Adrenal gland (tissue), 12 donors: Measurements from ENCODE around the gene MS4A13. TPM values are rescaled to one million over a fixed set of nuclear protein-coding genes. Genes with fewer than 3 reads are reported as not detected.

Experiments
- DNase-seq, 7 donors: peaks; one replicate each; pipeline ENCODE4 v3.0.0-alpha.2; 2019 to 2020
- H3K27ac ChIP-seq, 5 donors: fragments of 200-600 bp; sonication (generic) in 4 of 5; 1 replicate in 3 of 5; 2 replicates in 2 of 5; pipeline versions ENCODE4 v1.5.1 to v1.8.0; 2016 to 2020; ENCODE audit warnings: mild to moderate bottlenecking in 1 of 5
- H3K27me3 ChIP-seq: fragments of 200-600 bp; 2 replicates; pipeline ENCODE4 v1.8.0; 2021
- H3K36me3 ChIP-seq, 2 donors: fragments of 200-600 bp; replicated peaks in 1 of 2; 1 replicate in 1 of 2; 2 replicates in 1 of 2; pipeline versions ENCODE4 v1.5.1 to v1.8.0; 2018 to 2022
- H3K4me1 ChIP-seq, 2 donors: fragments of 200-600 bp; replicated peaks in 1 of 2; 1 replicate in 1 of 2; 2 replicates in 1 of 2; pipeline versions ENCODE4 v1.5.1 to v1.8.0; 2018 to 2021
- H3K4me3 ChIP-seq, 4 donors: fragments of 200-600 bp; sonication (generic) in 3 of 4; one replicate each; pipeline ENCODE4 v1.5.1; 2016 to 2018
- H3K9me3 ChIP-seq, 3 donors: fragments of 200-600 bp; sonication (generic) in 1 of 3; replicated peaks in 1 of 3; 1 replicate in 2 of 3; 2 replicates in 1 of 3; pipeline versions ENCODE4 v1.5.1 to v1.8.0; 2016 to 2021
- CTCF ChIP-seq, 6 experiments: fragments of 450-650 bp in 4 of 6; fragments of 200-600 bp in 2 of 6; sonication (generic) in 1 of 6; IDR thresholded peaks; 1 replicate in 5 of 6; 2 replicates in 1 of 6; pipeline versions ENCODE4 v1.5.1 to v1.8.0; 2016 to 2021; ENCODE audit warnings: antibody characterized with exemption in 6 of 6, mild to moderate bottlenecking in 2 of 6, moderate library complexity in 1 of 6
- POLR2A ChIP-seq, 2 donors: fragments of 450-650 bp; IDR thresholded peaks; one replicate each; pipeline ENCODE4 v1.6.1; 2017; ENCODE audit warnings: antibody characterized with exemption in 2 of 2, mild to moderate bottlenecking in 2 of 2, moderate library complexity in 1 of 2
- WGBS, 4 donors: extraction: QIAGEN DNeasy Blood & Tissue Kit in 2 of 4; methylation state at CpG; one replicate each; pipeline versions ENCODE4 v1.1.5 to v1.1.7; 2013 to 2017; 5-methylcytosine and 5-hydroxymethylcytosine counted together
- intact Hi-C, 2 donors: fragments of 100-400 bp; cut with DNase I; formaldehyde crosslinking; loops; one replicate each; pipeline versions ENCODE4 v1.14.1 to v1.15.0; 2022 to 2023
- polyA plus RNA-seq, 3 donors: library from polyadenylated mRNA; stranded (reverse); fragments of 200-250 nt in 2 of 3; fragments of 350-450 nt in 1 of 3; fragmentation: Illumina TruSeq in 1 of 3; extraction: RNeasy Lipid Tissue Mini Kit (QIAGEN cat#74804) in 1 of 3; gene quantifications; one replicate each; pipeline ENCODE4 v1.2.3, GENCODE V29; 2013 to 2014
- total RNA-seq, 9 donors: library from RNA; depleted of rRNA in 4 of 9; stranded (reverse); fragments of >200 nt in 4 of 9; fragments of 120-200 nt in 1 of 9; fragmentation: NEBNext Ultra II Directional in 1 of 9; extraction: Animal tissue kit (Norgen Biotek cat#: 25700) in 1 of 9; gene quantifications; one replicate each; pipeline versions ENCODE4 v1.1.0 to v1.2.4, GENCODE V29; 2013 to 2023
- donor health status: healthy with polysubstance abuse.
- donor health status: Bipolar disorder and iron deficiency.
- donor health status: DM: yes; HTN: yes; CAD: no.
- donor health status: DM: no; HTN: no; CAD: no.
- donor health status: DM: no; HTN: no; CAD: no.
- donor health status: DM: yes; HTN: yes; CAD: no.

MS4A13 gene
- total and polyA plus RNA-seq, 12 donors, result not detected

GRCh38 chr11:60482361-60482760, 32.8 kb upstream of the MS4A13 start:
- WGBS, 4 donors, result 35 to 49% (median 44%) methylated on average over 2 of the region's 2 CpGs
- no peaks in the 10 kb centered on the region for H3K9me3 ChIP-seq
- intact Hi-C loops, result no loop called here
- no peaks in the 10 kb centered on the region for H3K36me3 ChIP-seq
- H3K4me3 ChIP-seq, result no peak overlapping the region
- TF ChIP-seq POLR2A (IDR thresholded peaks at IDR 0.05), result no peak
- TF ChIP-seq CTCF (IDR thresholded peaks at IDR 0.05), result no peak
- no peaks in the 10 kb centered on the region for H3K27me3 ChIP-seq
- peak in 2 of 7 donors; percentile 24 to 28 for DNase-seq
- H3K27ac ChIP-seq, result no peak overlapping the region
- H3K4me1 ChIP-seq, result no peaks in the 10 kb centered on the region

GRCh38 chr11:60485987-60486386, 29.2 kb upstream of the MS4A13 start:
- TF ChIP-seq POLR2A (IDR thresholded peaks at IDR 0.05), result no peak
- peak in 4 of 6 experiments; percentile 11 to 33 (median 20) for TF ChIP-seq CTCF (IDR thresholded peaks at IDR 0.05)
- Histone ChIP-seq H3K36me3 (no peaks in the 10 kb centered on the region), H3K4me1 (no peaks in the 10 kb centered on the region), H3K9me3 (no peaks in the 10 kb centered on the region), H3K27me3 (no peaks in the 10 kb centered on the region), H3K27ac (no peak overlapping the region), H3K4me3 (no peak overlapping the region)
- intact Hi-C loops, result no loop called here
- peak in 2 of 7 donors; percentile 9 to 51 for DNase-seq
- 63 to 78% (median 67%) methylated on average over 5 of the region's 5 CpGs for WGBS, 4 donors

GRCh38 chr11:60492488-60493009, 22.6 kb upstream of the MS4A13 start, which contains the start of gene MS4A12:
MS4A12 (plus strand) TSS chr11:60492778; CDS start chr11:60497319, 4,541 bp downstream.
- 60 to 73% (median 71%) methylated on average over 4 of the region's 4 CpGs for WGBS, 4 donors
- intact Hi-C loops, result no loop called here
- no peak for TF ChIP-seq POLR2A (IDR thresholded peaks at IDR 0.05)
- TF ChIP-seq CTCF (IDR thresholded peaks at IDR 0.05), result no peak
- no peaks in the 10 kb centered on the region for H3K36me3 ChIP-seq
- no peaks in the 10 kb centered on the region for H3K9me3 ChIP-seq
- H3K27ac ChIP-seq, result no peak within 1 kb of the TSS
- H3K4me3 ChIP-seq, result no peak within 1 kb of the TSS
- no peak for DNase-seq
- no peaks in the 10 kb centered on the region for H3K4me1 ChIP-seq
- no peaks in the 10 kb centered on the region for H3K27me3 ChIP-seq

GRCh38 chr11:60493454-60493853, 21.7 kb upstream of the MS4A13 start:
- no peak overlapping the region for H3K4me3 ChIP-seq
- H3K9me3 ChIP-seq, result no peaks in the 10 kb centered on the region
- no peak overlapping the region for H3K27ac ChIP-seq
- DNase-seq, result no peak
- H3K4me1 ChIP-seq, result no peaks in the 10 kb centered on the region
- TF ChIP-seq CTCF (IDR thresholded peaks at IDR 0.05) (no peak), POLR2A (IDR thresholded peaks at IDR 0.05) (no peak)
- 77 to 83% (median 81%) methylated on average over 2 of the region's 2 CpGs for WGBS, 4 donors
- no peaks in the 10 kb centered on the region for H3K27me3 ChIP-seq
- intact Hi-C loops, result no loop called here
- H3K36me3 ChIP-seq, result no peaks in the 10 kb centered on the region
